ENCODE data around the gene DERA.

DNA sequence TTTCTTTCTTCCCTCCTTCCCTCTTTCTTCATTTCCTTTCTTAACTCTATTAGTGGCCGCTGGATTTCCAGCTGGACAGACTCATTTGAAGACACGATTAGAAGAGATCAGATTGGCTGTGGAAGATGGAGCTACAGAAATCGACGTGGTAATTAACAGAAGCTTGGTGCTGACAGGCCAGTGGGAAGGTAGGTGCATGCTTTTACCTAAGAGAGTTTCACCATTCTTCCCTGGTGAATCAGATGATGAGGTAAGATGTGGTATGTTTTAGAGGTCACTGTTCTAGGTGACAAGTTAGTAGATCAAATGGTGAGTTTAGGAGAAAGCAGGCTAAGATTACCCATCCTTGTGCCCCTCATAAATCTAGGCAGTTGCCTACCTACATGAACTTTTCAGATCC is 51.6 kb downstream of the DERA start:
- TF ChIP-seq, protein P1, sequence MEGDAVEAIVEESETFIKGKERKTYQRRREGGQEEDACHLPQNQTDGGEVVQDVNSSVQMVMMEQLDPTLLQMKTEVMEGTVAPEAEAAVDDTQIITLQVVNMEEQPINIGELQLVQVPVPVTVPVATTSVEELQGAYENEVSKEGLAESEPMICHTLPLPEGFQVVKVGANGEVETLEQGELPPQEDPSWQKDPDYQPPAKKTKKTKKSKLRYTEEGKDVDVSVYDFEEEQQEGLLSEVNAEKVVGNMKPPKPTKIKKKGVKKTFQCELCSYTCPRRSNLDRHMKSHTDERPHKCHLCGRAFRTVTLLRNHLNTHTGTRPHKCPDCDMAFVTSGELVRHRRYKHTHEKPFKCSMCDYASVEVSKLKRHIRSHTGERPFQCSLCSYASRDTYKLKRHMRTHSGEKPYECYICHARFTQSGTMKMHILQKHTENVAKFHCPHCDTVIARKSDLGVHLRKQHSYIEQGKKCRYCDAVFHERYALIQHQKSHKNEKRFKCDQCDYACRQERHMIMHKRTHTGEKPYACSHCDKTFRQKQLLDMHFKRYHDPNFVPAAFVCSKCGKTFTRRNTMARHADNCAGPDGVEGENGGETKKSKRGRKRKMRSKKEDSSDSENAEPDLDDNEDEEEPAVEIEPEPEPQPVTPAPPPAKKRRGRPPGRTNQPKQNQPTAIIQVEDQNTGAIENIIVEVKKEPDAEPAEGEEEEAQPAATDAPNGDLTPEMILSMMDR (IDR thresholded peaks at IDR 0.05), result no peak
- TF ChIP-seq POLR2A (IDR thresholded peaks at IDR 0.05), result no peak
